GM18867 (cell line): ENCODE measurements around the gene ATP13A5.

Experiments used
- ATAC-seq: cut with Tn5 transposase; IDR thresholded peaks from one replicate; pipeline ENCODE4 v1.9.1; 2021; ENCODE audit warnings: mild to moderate bottlenecking, moderate library complexity; ENCODE audit not compliant: unreplicated experiment

ATP13A5 gene

DNA sequence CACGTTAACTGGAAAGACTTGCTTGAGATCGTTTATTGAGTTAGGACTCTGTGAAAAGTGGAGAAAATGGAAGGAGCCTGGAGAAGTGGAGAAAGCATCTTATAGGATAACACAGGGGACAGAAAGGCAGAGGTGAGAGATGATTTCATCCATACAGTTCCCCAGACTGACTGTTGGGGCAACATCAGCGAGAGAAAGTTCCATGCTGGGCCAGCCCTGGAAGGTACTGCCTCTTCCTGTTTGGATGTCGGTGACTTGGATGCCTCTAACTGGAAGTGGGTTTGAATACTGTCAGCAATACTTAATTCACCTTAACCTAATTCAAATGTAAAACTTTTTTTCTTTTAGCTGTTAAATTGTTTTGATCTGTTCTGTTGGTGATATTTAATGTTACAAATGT lies 32.3 kb downstream of the ATP13A5 start:
- no peak for ATAC-seq

DNA sequence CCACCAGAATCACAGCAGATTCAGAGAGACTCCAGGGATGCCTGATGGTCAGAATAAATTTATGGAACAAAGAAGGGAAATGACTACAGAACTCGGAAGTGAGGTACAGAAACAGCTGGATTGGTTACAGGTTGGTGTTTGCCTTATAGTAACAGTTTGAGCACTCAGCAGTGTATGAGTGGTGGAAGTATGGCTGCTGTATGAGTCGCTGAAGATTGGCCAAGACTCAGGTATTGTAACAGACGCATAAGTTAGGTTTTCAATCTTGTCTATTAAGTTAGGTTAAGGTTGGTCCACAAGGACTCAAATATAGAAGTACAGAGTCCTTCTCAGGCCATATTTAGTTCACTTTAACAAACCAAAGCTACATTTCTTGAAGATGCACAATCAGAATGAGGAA lies 33.1 kb downstream of the ATP13A5 start:
- ATAC-seq = no peak

- ATAC-seq = no peak
Observed at GRCh38 chr3:193344486-193344885, 34.1 kb downstream of the ATP13A5 start.

DNA sequence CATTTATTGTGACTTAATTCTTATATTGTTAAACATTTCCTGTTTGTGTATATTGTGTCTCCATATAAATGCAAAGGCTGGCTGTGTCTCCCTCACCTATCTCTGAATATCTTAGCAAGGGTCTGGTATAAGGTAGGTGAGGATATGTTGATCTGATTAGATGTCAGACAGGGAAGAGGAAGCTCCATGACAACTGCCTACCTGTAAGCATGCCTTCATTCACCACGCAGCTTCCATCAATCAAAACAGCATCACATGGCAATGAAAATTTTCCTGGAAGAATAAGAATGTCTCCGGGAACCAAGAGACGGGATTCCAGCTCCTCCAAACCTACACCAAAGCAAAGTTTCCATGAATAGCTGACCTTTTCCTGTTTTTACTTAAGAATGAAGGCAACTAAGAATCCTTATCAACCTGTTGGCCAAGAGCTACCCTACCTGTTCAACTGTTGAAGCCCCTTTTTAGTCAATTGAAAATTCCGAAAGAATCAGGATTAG lies 34.8 kb downstream of the ATP13A5 start:
- ATAC-seq = no peak

GRCh38 chr3:193342551-193342950 lies 36.0 kb downstream of the ATP13A5 start:
- no peak for ATAC-seq

DNA sequence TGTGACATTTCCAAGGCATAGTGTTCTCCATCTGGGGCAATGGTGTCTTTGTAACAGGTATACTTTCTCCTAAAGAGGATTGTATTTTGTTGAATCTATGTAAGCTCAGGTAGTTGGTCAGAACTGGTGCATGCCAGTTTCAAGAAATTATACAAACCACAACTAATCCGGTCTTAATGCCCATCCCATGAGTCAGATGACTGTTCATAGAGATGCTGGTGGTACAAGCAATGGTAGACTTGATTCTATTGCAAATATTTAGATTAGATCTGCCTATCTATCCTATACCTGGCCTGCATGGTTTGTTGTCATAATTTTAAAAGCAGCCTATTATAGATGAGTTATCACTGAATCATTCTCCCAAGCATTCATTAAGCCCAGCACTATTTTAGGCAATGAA lies 43.5 kb downstream of the ATP13A5 start:
- no peak for ATAC-seq

- no peak for ATAC-seq
Observed at GRCh38 chr3:193333229-193333628, 45.3 kb downstream of the ATP13A5 start.

DNA sequence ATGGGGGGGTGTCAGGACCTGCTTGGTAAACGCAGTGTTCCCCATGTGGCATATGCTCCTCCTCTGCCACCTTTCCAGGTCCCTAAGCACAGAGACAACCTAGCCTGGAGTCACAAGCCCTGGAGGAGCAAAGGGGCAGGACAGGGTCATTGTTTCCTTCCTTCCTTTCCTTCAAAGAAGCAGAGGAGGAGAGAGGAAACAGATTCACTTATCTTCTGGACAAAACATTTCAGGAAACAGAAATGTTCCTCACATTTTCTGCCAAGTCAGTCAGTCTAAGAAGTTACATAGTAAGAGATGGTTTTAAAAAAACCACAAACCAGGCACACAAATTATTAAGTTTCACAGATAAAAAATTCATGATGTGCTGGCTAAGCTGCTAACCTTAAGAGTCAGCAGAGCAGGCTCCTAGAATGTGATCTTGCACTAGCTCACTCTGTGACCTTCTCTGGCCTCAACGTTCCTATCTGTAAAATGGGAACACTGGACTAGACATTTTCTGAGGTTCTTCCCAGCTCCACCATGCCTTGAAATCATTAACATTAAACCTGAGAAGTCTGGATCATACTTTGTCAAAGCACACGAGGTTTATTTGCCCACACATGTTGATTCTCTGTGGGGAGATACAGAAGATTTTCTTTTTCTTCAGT lies 47.9 kb downstream of the ATP13A5 start:
- no peak for ATAC-seq

- ATAC-seq = no peak
Observed at GRCh38 chr3:193317682-193318300, 60.8 kb downstream of the ATP13A5 start.

DNA sequence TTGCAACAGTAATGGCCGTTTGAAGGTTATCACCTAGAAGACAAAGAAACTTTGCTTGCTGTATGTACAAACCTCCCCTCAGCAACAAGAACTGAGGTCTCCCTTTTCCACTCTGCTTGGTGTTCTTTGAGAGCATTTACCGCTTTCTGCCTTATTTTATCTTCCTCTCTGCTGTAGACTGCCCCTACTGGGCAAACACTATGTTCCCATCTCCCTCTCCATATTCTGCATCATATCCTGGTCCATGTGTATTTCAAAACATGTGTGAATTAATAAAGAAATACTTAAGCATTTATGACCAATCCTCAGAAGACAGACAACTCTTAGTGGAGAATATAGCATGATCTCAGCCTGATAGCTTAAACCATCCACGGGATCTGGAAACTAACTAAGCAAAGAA lies 64.4 kb downstream of the ATP13A5 start:
- no peak for ATAC-seq

GRCh38 chr3:193313061-193313958 lies 65.2 kb downstream of the ATP13A5 start:
- ATAC-seq = no peak

DNA sequence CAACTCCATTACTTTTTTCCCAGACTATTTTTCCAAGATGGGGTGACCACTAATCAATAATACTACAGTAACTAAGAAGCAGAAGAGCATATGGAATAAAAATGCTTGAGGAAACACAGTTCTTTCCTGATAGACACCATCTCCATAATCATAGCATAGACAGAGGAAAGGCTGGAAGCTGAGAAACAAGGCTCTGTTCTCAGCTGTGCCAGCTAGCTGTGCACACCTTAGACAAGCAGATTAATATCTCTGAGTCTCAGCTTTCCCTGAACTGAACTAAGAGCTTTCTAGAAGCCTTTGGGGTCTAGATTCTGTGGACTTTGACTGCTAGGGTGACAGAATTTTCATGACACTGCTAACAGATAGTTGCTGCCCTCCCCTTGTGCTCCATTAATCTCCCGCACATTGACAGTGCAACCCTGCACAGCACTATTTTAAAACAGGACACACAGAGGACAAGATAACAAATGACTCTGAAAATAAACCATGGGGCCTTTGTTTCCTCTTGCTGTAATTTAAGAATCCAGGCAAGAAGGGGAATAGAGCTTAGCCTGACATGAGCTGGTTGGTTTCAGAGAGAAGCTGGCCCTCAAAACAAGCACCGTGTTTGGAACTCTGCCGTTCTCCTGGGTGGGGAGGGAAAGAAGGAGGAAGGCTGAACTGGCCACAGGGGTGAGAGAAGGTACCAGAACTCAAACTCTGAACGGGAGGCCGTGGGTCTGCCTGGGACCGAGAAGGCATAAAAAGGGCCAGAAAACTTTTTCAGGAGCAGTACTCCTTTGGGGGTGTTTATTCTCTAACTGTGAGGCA lies 67.4 kb downstream of the ATP13A5 start:
- ATAC-seq = no peak

- no peak for ATAC-seq
Observed at GRCh38 chr3:193305356-193305755, 73.2 kb downstream of the ATP13A5 start.

DNA sequence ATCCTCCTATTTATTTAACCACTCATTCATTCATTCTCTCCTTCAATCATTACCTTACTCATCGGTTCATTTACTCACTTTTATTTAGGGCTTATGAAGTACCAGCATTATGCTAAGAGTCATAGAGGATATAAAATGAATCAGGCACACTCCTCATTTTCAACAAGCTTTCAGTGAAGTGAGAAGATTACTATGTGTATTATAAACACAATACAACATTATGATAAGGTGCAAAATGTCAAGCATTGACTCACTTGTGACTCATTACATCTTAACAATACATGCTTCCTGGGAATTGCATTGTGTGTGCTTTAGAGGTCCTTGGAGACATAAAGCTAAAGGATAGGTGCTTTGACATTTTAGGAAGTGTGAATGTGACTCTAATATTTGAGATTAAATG lies 77.1 kb downstream of the ATP13A5 start:
- no peak for ATAC-seq

- ATAC-seq = peak; percentile 46
Observed at GRCh38 chr3:193297421-193297820, 81.1 kb downstream of the ATP13A5 start.

DNA sequence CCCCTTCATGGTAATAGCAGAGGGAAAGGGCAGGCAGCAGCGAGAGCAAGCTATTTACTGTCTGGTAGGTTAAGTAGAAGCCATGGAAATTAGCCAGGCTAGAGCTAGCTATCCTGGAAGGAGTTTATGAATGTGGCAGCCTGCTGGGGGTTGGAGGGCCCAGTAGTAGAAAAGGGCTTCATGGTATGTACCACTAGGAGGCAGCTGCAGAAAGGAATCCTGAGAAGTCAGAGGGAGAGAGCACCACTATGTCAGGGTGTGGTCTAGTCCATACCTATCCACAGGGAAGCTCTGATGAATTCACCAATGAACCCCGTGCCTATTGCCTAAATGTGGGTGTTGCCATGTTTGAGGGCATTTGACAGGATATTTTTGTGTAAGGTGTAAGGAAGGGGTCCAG lies 82.6 kb downstream of the ATP13A5 start:
- no peak for ATAC-seq

- ATAC-seq = no peak
Observed at GRCh38 chr3:193292386-193292785, 86.2 kb downstream of the ATP13A5 start.

DNA sequence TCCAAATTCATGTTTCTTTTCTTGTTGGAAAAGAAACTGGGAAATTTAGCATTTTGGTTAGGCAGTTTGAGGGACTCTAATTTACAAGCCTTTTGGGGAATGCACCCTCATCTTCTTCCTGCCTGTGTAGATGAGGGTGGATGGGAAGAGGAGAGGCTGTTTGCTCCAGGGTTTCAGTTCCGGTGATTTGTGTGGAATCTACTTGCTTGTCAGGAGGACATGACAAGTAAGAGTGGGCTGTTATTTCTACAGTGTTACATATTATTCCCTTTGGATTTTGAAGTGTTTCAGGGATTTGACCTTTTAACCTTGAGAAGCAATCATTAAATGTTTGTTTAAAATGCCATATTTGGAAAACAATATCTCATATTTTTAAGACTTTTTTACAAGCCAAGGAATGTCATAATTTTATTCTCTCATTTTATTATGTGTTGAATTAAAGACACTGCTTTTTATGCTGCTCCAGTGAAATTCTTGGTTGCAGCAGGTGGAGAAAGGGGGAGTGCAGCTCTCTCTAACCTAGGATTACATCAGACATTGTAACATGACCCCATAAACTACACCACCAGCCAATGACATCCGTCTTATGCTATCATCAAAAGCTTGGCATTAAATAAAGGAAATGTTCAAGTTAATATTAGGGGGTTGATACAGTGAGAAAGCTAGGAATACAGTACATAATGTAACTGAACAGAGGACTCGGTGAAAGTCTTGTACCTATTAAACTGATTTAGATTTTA lies 107.3 kb downstream of the ATP13A5 start:
- ATAC-seq = no peak

DNA sequence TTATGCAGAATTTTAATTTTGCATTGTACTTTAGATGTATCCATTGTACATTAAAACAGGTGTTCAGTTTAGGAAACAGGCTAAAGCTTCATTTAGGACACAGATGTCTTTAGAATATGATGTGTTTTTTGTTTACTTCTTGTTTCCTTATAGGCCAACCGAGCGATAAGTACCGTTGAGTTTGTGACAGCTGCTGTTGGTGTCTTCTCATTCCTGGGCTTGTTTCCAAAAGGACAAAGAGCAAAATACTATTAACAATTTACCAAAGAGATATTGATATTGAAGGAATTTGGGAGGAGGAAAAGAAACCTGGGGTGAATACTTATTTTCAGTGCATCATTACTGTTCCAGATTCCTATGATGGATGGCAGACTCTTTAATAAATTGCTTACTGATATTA lies 108.1 kb downstream of the ATP13A5 start:
- no peak for ATAC-seq

- no peak for ATAC-seq
Observed at GRCh38 chr3:193269343-193270028, 109.1 kb downstream of the ATP13A5 start.
